Fibroblast of upper back skin (primary cell): ENCODE measurements around the gene FRK.
"Not testable (repeated sequence)": the region's sequence is repeated elsewhere in the genome, so short reads cannot be mapped to it uniquely, and the experiment has no call there.

Experiments
- DNase-seq: peaks from one replicate; pipeline ENCODE4 v3.0.0-alpha.2; 2013

FRK gene

GRCh38 chr6:116003668-116004067, 57.0 kb downstream of the FRK start:
- no peak for DNase-seq

- no peak for DNase-seq
These were observed 57.9 kb downstream of the FRK start for GRCh38 chr6:116002756-116003155.

- DNase-seq = no peak
These were observed 61.5 kb downstream of the FRK start for GRCh38 chr6:115999235-115999634.

- DNase-seq = no peak
These were observed 62.6 kb downstream of the FRK start for GRCh38 chr6:115997990-115998585.

- no peak for DNase-seq
These were observed 74.7 kb downstream of the FRK start for GRCh38 chr6:115986026-115986425.

- no peak for DNase-seq
These were observed 75.9 kb downstream of the FRK start for GRCh38 chr6:115984809-115985208.

- DNase-seq = no peak
These were observed 76.7 kb downstream of the FRK start for GRCh38 chr6:115983998-115984397.

GRCh38 chr6:115982453-115982852, 78.2 kb downstream of the FRK start:
- no peak for DNase-seq

- DNase-seq = no peak
These were observed 83.5 kb downstream of the FRK start for GRCh38 chr6:115977220-115977619.

GRCh38 chr6:115976321-115976870, 84.3 kb downstream of the FRK start:
- no peak for DNase-seq

GRCh38 chr6:115972679-115973078, 88.0 kb downstream of the FRK start:
- DNase-seq = no peak

- no peak for DNase-seq
These were observed 88.9 kb downstream of the FRK start for GRCh38 chr6:115971785-115972184.

GRCh38 chr6:115969930-115970273, 90.8 kb downstream of the FRK start:
- peak; percentile 79 for DNase-seq

- peak; percentile 14 for DNase-seq
These were observed 91.3 kb downstream of the FRK start for GRCh38 chr6:115969207-115969929.

GRCh38 chr6:115960286-115960685, 100.4 kb downstream of the FRK start:
- not testable (repeated sequence) for DNase-seq

- no peak for DNase-seq
These were observed 101.7 kb downstream of the FRK start for GRCh38 chr6:115958958-115959357.

- no peak for DNase-seq
These were observed 106.0 kb downstream of the FRK start for GRCh38 chr6:115954740-115955139.

- no peak for DNase-seq
These were observed 111.9 kb downstream of the FRK start for GRCh38 chr6:115948751-115949150.

- DNase-seq = no peak
These were observed 112.6 kb downstream of the FRK start for GRCh38 chr6:115947966-115948541.

- DNase-seq = no peak
These were observed 114.9 kb downstream of the FRK start for GRCh38 chr6:115945812-115946211.

GRCh38 chr6:115945306-115945705, 115.4 kb downstream of the FRK start:
- DNase-seq = no peak

GRCh38 chr6:115944829-115945228, 115.9 kb downstream of the FRK start:
- DNase-seq = not testable (repeated sequence)

- DNase-seq = not testable (repeated sequence)
These were observed 123.2 kb downstream of the FRK start for GRCh38 chr6:115937502-115937901.

- no peak for DNase-seq
These were observed 125.3 kb downstream of the FRK start for GRCh38 chr6:115935361-115935760.
